Adipocyte (in vitro differentiated cells): ENCODE measurements around the gene RAB39B.

Experiments
- DNase-seq: peaks from one replicate; pipeline ENCODE4 v3.0.0-alpha.2; 2015; ENCODE audit warnings: low read depth
- H3K27me3 ChIP-seq: replicated peaks from 2 replicates; pipeline ENCODE4 v1.7.0; 2013; ENCODE audit warnings: mild to moderate bottlenecking, low read length, moderate library complexity; ENCODE audit not compliant: control insufficient read depth, insufficient read depth
- H3K36me3 ChIP-seq: 2 replicates; pipeline ENCODE4 v1.7.0; 2013; ENCODE audit warnings: low read length, mild to moderate bottlenecking, moderate library complexity; ENCODE audit not compliant: control insufficient read depth, insufficient read depth, severe bottlenecking
- H3K4me1 ChIP-seq: 2 replicates; pipeline ENCODE4 v1.7.0; 2013; ENCODE audit warnings: mild to moderate bottlenecking, low read length, moderate library complexity; ENCODE audit not compliant: control insufficient read depth, insufficient read depth
- H3K4me3 ChIP-seq: 2 replicates; pipeline ENCODE4 v1.7.0; 2013; ENCODE audit warnings: mild to moderate bottlenecking, low read length, moderate library complexity
- H3K9ac ChIP-seq: 2 replicates; pipeline ENCODE4 v1.7.0; 2013; ENCODE audit warnings: mild to moderate bottlenecking, low read length, moderate library complexity
- H3K9me3 ChIP-seq: 2 replicates; pipeline ENCODE4 v1.7.0; 2013; ENCODE audit warnings: mild to moderate bottlenecking, low read length, moderate library complexity; ENCODE audit not compliant: control insufficient read depth

The RAB39B gene

GRCh38 chrX:155215443-155216178, 48.7 kb downstream of the RAB39B start:
- peak overlapping the region; percentile 88 for H3K4me3 ChIP-seq
- peaks cover 15% of the 10 kb centered on the region for H3K4me1 ChIP-seq
- H3K9ac ChIP-seq, result peak overlapping the region; percentile 91
- no peaks in the 10 kb centered on the region for H3K36me3 ChIP-seq
- no peak for DNase-seq
- no peaks in the 10 kb centered on the region for H3K27me3 ChIP-seq
- H3K9me3 ChIP-seq, result no peaks in the 10 kb centered on the region

GRCh38 chrX:155213731-155214130, 50.6 kb downstream of the RAB39B start:
- no peaks in the 10 kb centered on the region for H3K36me3 ChIP-seq

GRCh38 chrX:155211208-155211607, 53.1 kb downstream of the RAB39B start:
- Histone ChIP-seq H3K27me3 (no peaks in the 10 kb centered on the region), H3K4me3 (no peak overlapping the region), H3K9me3 (no peaks in the 10 kb centered on the region)

More at GRCh38 chrX:155213731-155214130, 50.6 kb downstream of the RAB39B start:
- DNase-seq, result no peak
- Histone ChIP-seq H3K27me3 (no peaks in the 10 kb centered on the region), H3K9ac (no peak overlapping the region), H3K4me1 (peaks cover 14% of the 10 kb centered on the region), H3K4me3 (no peak overlapping the region), H3K9me3 (no peaks in the 10 kb centered on the region)

More at GRCh38 chrX:155211208-155211607, 53.1 kb downstream of the RAB39B start:
- DNase-seq, result no peak
- Histone ChIP-seq H3K9ac (no peak overlapping the region), H3K4me1 (no peaks in the 10 kb centered on the region), H3K36me3 (no peaks in the 10 kb centered on the region)
